GM18526 (cell line): ENCODE data around the gene AFF3.

ENCODE experiments used
- POLR2A ChIP-seq: IDR thresholded peaks from 3 replicates; pipeline ENCODE4 v1.6.1; 2011; ENCODE audit not compliant: insufficient read length; ENCODE audit errors: extremely low read depth

AFF3 gene

DNA sequence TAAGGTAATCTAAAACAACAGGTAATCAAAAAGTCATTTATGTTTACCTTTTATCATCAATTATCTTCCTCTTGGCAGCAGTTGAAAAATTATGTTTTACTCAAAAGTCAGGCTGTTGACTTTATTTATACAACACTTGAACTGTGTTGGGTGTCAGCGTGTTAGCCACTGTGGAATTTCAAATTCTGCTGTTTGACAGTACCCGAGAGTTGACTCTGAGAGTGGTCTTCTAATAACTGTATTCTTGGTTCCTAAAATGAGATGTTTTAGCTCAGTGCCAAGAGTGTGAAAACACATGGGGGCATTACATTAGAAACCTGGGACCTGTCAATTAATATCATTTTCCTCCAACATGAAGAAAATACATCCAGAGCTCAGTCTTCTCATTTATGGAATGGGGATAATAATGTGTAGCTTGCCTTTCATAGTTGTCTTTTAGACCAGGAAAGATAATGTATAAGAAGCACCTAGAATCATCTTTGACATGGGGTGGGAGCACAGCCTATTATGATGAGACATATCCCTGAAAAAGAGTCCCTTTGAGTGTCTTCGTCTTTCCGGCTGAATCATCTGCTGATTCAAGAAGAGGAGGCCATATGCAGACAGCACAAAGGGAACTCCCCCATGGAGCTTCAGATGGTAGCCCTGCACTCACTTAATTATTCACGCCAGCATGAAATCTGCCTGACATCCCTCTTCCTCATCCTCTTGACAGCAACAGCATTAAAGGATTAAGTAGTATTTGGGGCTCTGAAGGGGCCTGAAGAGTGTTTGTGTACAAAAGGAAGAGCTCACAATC is 89.1 kb downstream of the AFF3 start:
- no peak for TF ChIP-seq POLR2A

DNA sequence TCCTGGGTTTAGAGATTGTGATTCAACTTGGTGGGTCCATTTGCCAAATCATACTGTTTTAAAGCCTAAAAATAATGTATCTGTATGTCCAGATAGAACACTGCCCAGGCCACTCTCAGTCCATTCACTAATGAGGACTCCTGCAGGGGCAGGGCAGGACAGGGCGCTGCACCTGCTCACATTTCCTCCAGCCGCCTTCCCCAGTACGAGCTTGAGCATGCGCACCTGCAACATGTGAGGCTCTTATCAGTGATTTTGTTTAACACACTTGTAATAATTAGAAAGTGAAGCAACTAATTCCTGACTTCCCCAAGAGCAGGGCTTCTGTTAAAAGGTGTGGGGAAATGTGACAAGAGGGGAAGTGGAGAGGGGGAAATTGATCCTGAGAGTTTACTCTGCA is 89.7 kb downstream of the AFF3 start:
- no peak for TF ChIP-seq POLR2A

DNA sequence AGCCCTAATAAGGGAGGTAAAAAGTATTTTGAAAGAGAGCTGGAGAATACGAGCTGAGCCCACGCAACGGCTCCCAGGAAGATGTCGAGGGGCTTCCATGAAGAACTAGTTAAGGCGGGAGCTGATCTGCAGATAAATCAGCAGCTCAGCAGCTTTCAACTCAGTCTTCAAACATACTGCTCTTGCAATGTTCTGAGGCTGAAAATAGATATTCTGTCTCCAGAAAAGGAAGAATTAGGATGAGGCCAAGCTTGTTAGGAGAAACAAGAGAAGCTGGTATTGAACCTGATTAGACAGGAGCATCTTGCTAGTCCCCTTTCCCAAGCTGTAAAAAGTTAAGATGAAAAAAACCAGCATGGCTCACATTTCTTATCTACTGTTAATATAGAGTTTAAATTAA is 91.1 kb downstream of the AFF3 start:
- no peak for TF ChIP-seq POLR2A

DNA sequence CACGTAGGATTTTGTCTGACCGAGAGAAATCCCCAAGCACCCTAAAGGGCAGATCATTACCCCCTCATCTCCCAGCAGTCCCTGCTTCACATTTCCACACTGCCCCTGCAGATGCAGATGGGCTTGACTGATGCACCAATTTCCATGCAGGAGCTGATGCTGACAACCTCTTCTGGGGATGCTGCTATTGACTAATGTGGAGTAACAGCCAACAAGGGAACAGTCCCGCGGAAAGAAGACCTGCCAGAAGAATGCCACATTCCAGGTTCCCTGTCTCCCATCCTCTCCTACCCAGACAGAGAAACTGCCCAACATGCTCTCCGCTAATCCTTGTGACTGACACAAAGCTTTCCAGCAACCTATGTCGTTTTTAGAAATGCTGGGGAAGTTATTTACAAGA is 91.7 kb downstream of the AFF3 start:
- no peak for TF ChIP-seq POLR2A

DNA sequence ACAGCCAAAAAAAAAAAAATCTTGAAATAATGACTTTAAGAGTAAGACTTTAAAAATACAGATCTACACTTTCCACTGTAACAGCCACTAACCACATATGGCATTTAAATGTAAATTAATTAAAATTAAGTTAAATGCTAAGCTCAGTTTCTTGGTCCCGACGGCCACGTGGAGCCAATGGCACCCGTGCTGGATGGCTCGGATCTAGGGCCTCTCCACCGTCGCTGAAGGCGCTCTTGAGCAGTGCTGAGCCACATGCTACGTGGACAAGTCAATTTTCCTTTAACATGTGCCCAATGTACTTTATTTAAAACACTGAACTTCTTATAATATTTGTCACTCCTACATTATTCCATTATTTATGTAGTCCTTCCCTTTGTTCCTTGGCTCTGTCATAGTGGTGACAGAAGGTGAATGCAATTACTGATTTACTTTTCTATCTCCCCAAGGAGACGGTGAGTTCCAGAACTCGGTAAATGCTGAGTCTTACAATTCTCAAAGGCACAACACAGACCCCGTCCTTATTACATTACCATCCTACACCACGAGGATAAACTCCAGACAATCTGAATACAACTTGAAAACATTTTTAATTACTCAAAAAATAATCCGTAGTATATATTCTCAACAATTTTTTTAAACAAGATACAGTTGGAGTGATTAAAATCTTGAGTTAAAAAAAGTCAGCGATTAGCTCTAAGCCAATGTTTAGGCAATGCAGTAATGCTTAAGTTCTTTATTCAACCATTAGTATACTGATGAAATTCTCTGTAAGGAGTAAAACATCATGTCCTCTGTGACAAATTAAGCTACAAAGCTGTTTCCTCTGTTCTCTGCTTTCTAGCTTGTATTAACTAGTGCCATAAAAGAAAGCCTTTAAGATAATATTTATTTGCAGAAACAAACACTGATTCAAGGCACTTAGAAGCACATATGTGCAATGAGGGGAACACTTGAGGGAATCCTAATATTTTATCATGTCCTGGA is 95.1 kb downstream of the AFF3 start:
- no peak for TF ChIP-seq POLR2A

DNA sequence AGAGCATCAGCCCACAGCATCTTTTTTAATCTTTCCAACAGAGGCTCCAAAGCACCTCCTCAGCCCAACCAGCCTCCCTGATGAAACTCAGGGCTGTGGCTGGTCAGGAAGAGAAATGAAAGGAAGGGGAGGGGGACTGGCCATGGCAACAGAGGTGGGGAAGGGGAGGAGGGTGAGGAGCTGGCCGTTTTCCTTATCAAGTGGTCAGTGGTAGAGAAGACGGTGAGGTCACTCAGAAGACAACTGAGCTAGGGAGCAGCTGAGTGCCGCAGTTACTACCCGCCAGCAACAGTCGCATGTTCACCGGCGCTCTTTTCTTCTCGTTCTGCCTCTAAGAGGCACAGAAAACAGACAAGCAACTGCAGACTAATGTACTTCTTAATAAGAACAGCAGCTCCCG is 97.4 kb downstream of the AFF3 start:
- no peak for TF ChIP-seq POLR2A

DNA sequence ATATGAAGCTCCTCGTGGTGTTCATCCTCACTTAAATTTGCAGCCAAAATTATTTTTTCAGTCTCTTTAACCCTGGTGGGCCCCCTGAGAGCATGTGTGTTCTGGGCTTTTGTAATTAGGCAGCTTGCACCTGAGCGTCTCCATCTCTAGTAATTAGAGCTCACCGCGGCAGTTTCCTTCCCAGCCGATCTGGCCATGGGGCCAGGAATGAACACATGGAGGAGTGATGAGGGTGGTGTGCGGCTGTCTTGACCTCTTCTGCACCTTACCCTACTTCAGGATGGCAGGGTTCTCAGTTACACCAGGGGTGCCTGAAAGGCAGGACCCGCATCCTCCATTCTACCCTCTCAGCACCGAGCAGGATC is 98.5 kb downstream of the AFF3 start:
- no peak for TF ChIP-seq POLR2A

DNA sequence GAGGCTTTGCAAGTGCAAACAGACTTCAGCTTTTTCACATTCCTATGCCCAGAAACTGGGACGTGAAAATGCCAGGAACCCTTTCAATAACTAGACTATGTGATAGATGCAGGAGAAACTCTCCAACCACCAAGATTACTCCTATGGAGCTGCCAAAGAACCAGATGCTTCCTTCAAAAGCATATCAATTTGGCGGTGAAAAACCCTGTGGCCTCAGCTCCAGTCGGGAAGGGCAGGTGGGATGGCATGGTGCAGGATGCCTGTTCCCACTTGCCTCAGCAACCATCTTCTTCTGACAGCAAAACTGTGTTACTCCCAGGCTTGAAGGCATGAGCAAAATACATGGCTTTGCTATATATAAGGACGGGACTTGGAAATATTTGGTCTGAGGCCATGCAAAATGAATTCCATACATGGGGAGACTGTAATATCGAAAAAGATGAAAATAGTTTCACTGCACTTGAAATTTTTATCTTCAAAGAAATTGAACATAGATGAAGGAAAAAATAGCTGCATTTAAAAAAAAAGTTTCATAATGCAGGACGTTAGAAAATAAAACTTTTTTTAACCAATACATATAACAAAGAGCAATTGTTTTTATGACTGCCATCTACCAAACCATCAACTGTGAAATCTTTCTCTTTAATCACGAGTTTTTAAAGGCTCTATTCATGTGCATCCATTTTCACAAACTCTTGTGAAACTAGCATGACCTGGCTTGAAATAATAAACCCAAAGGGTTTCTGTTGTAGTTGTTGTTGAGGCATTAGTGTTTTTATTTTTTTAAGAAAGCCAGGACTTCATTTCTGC is 99.1 kb downstream of the AFF3 start:
- no peak for TF ChIP-seq POLR2A

DNA sequence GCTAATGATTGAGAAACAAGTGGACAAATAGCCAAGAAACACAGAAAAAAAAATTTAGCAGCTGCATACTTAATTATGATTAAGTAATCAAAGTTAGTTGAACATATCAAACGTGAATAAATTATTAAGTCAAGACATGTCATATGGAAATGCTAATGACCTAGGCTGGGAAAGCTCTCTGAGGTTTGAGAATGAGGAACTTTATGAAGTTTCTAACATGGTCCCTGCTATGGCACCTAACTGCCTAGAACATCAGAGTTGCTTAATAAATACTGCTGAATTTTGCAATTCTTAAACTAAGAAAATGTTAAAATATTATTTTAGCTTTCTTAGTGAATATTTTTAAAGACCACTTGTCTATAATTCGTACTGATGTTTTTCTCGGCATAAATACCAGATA is 99.8 kb downstream of the AFF3 start:
- TF ChIP-seq POLR2A = no peak

DNA sequence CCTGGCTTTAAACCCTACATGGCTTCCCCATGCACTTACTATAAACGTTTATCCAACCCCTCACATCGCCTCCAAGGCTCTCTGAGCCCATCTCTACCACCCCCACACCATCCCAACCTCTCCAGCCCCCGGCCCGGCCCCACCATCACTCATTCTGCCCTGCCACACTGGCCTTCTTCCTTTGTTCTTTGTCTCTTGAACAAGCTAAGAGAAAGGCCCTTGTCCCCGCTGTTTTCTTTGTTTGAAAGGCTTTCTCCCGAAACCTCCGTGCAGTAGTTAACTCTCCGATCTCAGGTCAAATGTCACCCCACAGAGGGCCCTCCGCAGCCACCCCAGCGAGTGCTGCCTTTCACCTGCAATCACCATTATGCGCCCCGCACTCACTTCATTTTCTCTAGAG is 100.4 kb downstream of the AFF3 start:
- no peak for TF ChIP-seq POLR2A

DNA sequence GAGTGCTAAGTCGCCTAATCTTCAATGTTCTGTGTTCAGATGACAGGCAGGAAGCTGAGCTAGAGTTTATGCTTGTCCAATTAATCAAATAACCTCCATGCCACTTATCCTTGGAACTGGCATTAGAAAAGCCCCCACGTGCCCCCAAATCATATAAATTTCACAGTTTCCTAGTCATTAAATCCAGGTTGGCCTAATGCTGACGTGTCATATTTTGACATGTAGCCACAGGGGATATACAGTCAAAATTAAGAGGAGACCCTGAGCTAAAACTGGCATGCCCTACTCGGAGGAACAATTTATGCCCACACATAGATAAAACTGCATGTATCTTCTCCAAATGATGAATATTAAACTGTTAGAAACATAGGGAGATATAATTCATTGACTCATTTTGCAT is 101.0 kb downstream of the AFF3 start:
- no peak for TF ChIP-seq POLR2A

DNA sequence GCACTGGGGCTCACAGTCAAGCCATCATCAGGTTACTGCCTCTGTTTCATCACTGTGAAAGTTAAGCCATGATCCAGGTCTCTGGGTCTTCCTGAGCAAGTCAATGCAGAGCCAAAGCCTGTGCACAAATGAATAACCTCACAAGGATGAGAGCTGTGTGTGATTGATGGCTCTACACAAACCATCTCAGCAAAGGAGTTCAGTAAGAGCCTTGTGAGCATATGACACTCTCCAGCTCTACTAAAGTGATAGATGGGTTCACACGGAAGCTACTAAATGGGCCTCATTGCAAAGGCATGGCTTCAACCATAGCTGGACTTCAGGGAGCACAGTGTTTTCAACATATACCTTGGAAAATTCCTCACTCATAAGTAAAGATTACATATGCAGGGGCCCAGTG is 101.5 kb downstream of the AFF3 start:
- no peak for TF ChIP-seq POLR2A

DNA sequence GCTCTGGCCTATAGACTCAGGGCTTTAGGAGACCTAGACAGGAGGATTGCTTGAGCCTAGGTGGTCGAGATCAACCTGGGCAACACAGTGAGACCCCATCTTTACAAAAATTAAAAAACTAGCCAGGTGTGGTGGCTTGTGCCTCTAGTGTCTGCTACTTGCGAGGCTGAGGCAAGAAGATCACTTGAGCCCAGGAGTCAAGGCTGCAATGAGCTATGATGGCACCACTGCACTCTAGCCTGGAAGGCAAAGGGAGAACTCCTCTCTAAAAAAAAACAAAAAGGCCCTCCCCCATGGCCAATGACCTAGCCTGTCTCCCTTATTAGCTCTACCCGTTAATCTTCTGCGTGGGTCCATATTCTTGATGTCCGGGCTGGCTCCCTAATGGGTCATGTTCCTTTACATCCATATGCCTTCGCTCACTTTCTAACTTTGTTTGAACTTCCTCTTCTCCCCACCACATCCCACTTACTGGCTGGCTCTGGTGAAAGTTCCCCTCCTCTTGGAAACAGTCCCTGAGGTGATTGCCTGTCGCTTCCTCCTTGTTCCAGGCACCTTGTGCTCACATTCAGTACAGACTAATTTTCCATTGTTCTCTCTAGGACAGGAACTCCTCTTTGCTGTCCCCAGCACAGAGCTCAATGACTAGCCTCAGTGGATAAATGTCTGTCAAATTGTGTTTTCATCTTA is 103.0 kb downstream of the AFF3 start:
- TF ChIP-seq POLR2A = no peak

DNA sequence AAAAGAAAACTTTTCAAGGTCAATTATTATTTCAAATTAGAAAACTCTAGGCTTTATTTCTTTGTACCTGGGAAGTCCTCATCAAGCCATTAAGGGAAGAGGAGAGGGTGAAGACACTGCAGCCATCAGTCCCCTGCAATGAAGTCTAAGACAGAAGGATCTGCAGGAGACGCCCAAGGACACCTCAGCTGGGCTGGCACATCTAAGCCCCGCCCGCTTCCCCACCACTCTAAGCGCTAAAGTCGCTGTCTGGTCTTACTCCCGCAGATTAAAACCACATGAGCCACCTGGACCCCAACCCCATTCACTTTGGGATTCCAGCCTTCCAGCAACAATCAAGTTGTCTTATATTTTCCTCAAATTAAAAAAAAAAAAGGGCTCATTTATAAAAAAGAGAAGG is 104.4 kb downstream of the AFF3 start:
- TF ChIP-seq POLR2A = no peak

DNA sequence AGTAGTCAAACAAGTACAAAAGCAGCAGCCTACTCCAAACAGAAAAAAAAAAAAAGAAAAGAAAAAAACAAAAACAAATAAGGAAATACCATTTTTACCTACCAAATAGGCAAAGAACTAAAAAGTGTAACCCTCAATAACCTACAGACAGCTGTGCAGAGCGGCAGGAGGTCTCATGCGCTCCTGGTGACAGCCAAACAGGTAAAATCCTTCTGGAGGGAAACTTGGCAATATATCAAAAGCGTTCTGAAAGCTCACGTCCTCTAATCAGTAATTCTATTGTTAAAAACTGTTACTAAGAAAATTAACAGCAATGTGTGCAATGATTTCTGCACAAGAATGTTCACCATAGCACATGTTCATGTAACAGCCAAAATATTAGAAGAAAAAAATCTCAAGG is 105.6 kb downstream of the AFF3 start:
- no peak for TF ChIP-seq POLR2A

DNA sequence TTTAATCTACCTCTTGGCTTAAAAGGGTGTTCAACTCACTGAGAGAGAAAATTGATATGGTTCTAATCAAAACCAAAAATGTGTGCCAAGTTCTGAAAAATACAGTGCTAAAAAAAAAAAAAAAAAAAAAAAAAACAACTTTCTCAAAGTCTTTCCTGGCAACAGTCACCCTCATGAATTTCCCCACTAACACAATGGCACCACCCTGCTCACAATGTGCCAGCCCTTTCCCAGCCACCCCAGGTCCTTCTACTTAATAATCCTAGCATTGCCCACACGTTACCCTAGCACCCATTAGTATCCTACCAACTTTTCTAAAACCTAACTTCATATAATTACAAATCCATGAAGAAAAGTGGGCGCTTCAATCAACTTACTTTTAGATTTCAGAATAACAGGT is 106.4 kb downstream of the AFF3 start:
- TF ChIP-seq POLR2A = no peak

DNA sequence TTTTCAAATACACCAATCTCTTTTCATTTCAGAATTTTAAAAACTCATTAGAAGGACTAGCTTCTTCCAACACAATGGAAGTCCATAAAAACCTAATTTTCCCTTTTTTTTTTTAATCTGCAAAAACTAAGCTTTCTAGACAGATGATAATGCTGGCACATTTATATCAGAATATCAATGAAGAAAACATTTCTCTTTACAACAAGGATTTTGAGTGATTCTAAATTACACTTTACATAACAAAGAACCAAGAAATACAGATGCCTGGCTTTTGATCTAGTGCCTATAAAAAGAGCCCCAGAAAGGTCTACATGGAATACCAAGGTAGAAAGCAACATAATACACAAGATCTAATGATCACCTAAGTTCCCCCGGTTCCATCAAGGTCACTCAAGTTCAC is 108.0 kb downstream of the AFF3 start:
- TF ChIP-seq POLR2A = no peak
